RWPE1 (cell line): ENCODE results near the gene DHPS.
A peak's percentile ranks its signal among the peaks of the same experiment; 100 is the strongest.

Experiments used
- CTCF ChIA-PET: fragments of 350-600 bp; sonication (Branson Sonifier 250); formaldehyde crosslinking; extraction: SDS; loops from one replicate; lab custom pipeline; 2021; lab: Yijun Ruan, JAX
- POLR2A ChIA-PET: fragments of 400-600 bp; formaldehyde crosslinking; extraction: SDS; loops from one replicate; lab custom pipeline; 2020; ENCODE audit warnings: antibody characterized with exemption; ENCODE audit not compliant: low non-redundant PET; lab: Yijun Ruan, JAX
- DNase-seq: peaks from one replicate; pipeline ENCODE4 v3.0.0; 2012; ENCODE audit warnings: low spot score
- H3K27ac ChIP-seq: fragments of 450-650 bp; 2 replicates; pipeline ENCODE4 v1.5.1; 2017
- TF ChIP-seq, protein P1 (sequence below): fragments of 450-650 bp; conservative IDR thresholded peaks from 2 replicates; pipeline ENCODE4 v1.5.1; 2017; ENCODE audit warnings: low read depth, mild to moderate bottlenecking

The DHPS gene

DNA sequence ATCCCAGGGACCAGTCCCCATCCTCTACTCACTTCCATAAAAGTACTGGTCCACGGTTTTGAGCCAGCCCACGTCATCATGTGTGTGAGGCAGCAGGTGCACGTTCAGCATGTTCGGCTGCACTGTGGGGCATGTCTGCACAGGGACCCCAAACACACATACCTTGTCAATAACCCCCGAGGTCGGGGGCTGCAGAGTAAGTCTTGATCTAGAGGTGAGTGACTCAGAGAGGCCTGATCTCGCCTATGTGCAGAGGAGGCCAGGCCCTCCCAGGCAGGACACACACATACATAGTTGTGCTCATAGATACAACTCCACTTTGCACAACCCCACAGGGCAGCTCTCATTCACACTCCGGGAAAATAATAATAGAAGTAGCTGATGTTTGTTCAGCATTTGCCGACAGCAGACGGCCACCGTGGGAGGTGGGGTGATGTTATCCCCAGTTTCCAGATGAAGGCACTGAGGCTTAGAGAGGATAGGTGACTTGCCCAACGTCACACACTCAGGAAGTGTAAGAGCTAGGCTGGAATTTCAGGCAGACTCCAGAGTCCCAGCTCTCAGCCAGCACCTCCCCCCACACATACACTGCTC lies 15.9 kb downstream of the DHPS start:
- ChIA-PET POLR2A (interaction anchor here (0.6 kb wide), 1 partner anchor 17 kb away, joined by 4 read pairs; no protein-coding TSS in a partner anchor), CTCF (interaction anchor here (0.7 kb wide), 1 partner anchor 26 kb away, joined by 3 read pairs; no protein-coding TSS in a partner anchor)
- no peak for DNase-seq
- TF ChIP-seq, protein P1, sequence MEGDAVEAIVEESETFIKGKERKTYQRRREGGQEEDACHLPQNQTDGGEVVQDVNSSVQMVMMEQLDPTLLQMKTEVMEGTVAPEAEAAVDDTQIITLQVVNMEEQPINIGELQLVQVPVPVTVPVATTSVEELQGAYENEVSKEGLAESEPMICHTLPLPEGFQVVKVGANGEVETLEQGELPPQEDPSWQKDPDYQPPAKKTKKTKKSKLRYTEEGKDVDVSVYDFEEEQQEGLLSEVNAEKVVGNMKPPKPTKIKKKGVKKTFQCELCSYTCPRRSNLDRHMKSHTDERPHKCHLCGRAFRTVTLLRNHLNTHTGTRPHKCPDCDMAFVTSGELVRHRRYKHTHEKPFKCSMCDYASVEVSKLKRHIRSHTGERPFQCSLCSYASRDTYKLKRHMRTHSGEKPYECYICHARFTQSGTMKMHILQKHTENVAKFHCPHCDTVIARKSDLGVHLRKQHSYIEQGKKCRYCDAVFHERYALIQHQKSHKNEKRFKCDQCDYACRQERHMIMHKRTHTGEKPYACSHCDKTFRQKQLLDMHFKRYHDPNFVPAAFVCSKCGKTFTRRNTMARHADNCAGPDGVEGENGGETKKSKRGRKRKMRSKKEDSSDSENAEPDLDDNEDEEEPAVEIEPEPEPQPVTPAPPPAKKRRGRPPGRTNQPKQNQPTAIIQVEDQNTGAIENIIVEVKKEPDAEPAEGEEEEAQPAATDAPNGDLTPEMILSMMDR, result no peak
- H3K27ac ChIP-seq, result peak overlapping the region; percentile 87

GRCh38 chr19:12665281-12665573 lies 16.5 kb downstream of the DHPS start:
- DNase-seq, result no peak
- CTCF ChIA-PET, result no interaction called here
- TF ChIP-seq, protein P1, result no peak
- POLR2A ChIA-PET, result no interaction called here
- peak overlapping the region; percentile 87; the same call in 1 of the 2 replicates for H3K27ac ChIP-seq

- ChIA-PET CTCF (interaction anchor here (0.7 kb wide), 1 partner anchor 128 kb away, joined by 3 read pairs; no protein-coding TSS in a partner anchor), POLR2A (no interaction called here)
- peak overlapping the region; percentile 87 for H3K27ac ChIP-seq
- TF ChIP-seq, protein P1, result no peak
- no peak for DNase-seq
These were observed 17.0 kb downstream of the DHPS start for GRCh38 chr19:12664406-12665280.

GRCh38 chr19:12660980-12661379 lies 20.7 kb downstream of the DHPS start:
- POLR2A ChIA-PET, result no interaction called here
- TF ChIP-seq, protein P1, result no peak
- no peak overlapping the region for H3K27ac ChIP-seq
- no peak for DNase-seq
- CTCF ChIA-PET, result interaction anchor here (0.6 to 1.4 kb wide), 3 partner anchors 11 to 506 kb away, joined by 3 read pairs; no protein-coding TSS in a partner anchor

GRCh38 chr19:12657966-12658365 lies 23.7 kb downstream of the DHPS start:
- TF ChIP-seq, protein P1, result no peak
- ChIA-PET CTCF (interaction anchor here (0.6 kb wide), 1 partner anchor 204 kb away, joined by 5 read pairs; no protein-coding TSS in a partner anchor), POLR2A (no interaction called here)
- no peak for DNase-seq
- H3K27ac ChIP-seq, result no peak overlapping the region

GRCh38 chr19:12656899-12657571 lies 24.6 kb downstream of the DHPS start:
- DNase-seq, result no peak
- no peak overlapping the region for H3K27ac ChIP-seq
- TF ChIP-seq, protein P1, result no peak
- CTCF ChIA-PET, result no interaction called here
- POLR2A ChIA-PET, result no interaction called here
